HCT116 (cell line): ENCODE measurements around the gene RASGEF1C. TPM values are rescaled to one million over a fixed set of nuclear protein-coding genes. Genes with fewer than 3 reads are reported as not detected.

ENCODE experiments used
- ATAC-seq: fragments of 200-7000 bp; cut with Tn5 transposase; 2 replicates; pipeline ENCODE4 v1.9.1; 2020; ENCODE audit warnings: mild to moderate bottlenecking, moderate library complexity
- BruUV-seq: library from RNA; stranded (reverse); fragments of 400-500 nt; replicated peaks from 2 replicates; lab custom pipeline; 2021; lab: Mats Ljungman, UMichigan
- CTCF ChIA-PET: fragments of 300-600 bp; sonication (Branson Sonifier 250); formaldehyde crosslinking; loops from one replicate; lab custom pipeline; 2021; ENCODE audit warnings: antibody characterized with exemption; lab: Charles Lee
- POLR2A ChIA-PET: fragments of 300-600, 350-600 bp; sonication (Branson Sonifier 250); formaldehyde crosslinking; loops from one replicate; lab custom pipeline; 2021; ENCODE audit warnings: antibody characterized with exemption; lab: Charles Lee
- RAD21 ChIA-PET, 2 experiments: fragments of 300-600 bp; sonication (Branson Sonifier 250); formaldehyde crosslinking; loops; one replicate each; lab custom pipeline; 2023; ENCODE audit warnings: low total read pairs in 2 of 2; ENCODE audit not compliant: uncharacterized antibody in 2 of 2, unreplicated experiment in 2 of 2, low non-redundant PET in 1 of 2; lab: Charles Lee
- DNase-seq: peaks from one replicate; pipeline ENCODE4 v3.0.0-alpha.2; 2010; ENCODE audit warnings: low read depth, low spot score
- H2AFZ ChIP-seq: fragments of 200-600 bp; shearing (Covaris generic), sonication (generic); 2 replicates; pipeline ENCODE4 v1.6.1; 2017; ENCODE audit warnings: low read depth, mixed run types, mixed read lengths, antibody characterized with exemption, low read length; ENCODE audit not compliant: poor library complexity, severe bottlenecking
- H3K27ac ChIP-seq: 2 replicates; pipeline ENCODE4 v1.5.1; 2012; ENCODE audit warnings: low read depth, low read length
- H3K27me3 ChIP-seq: fragments of 200-600 bp; sonication (generic); 2 replicates; pipeline ENCODE4 v1.6.1; 2016; ENCODE audit warnings: mixed run types, low read length, mixed read lengths; ENCODE audit not compliant: insufficient read depth
- H3K36me3 ChIP-seq, 2 experiments: fragments of 200-500 bp in 1 of 2; fragments of 200-600 bp in 1 of 2; sonication (Bioruptor generic) in 1 of 2; sonication (generic) in 1 of 2; 2 replicates each; pipeline versions ENCODE4 v1.5.1 to v1.6.1; 2014 to 2016; ENCODE audit warnings: low read length in 2 of 2, inconsistent platforms in 1 of 2, mixed read lengths in 1 of 2, mixed run types in 1 of 2; ENCODE audit not compliant: insufficient read depth in 2 of 2, control insufficient read depth in 1 of 2
- H3K4me1 ChIP-seq, 2 experiments: fragments of 200-600 bp in 1 of 2; sonication (generic) in 1 of 2; 2 replicates each; pipeline versions ENCODE4 v1.5.1 to v1.6.1; 2012 to 2017; ENCODE audit warnings: low read length in 2 of 2, inconsistent platforms in 1 of 2, mild to moderate bottlenecking in 1 of 2, mixed read lengths in 1 of 2, mixed run types in 1 of 2, moderate library complexity in 1 of 2; ENCODE audit not compliant: insufficient read depth in 2 of 2, control insufficient read depth in 1 of 2
- H3K4me2 ChIP-seq: fragments of 200-600 bp; sonication (generic); 2 replicates; pipeline ENCODE4 v1.6.1; 2017; ENCODE audit warnings: mixed run types, low read length, mixed read lengths
- H3K4me3 ChIP-seq, 2 experiments: fragments of 200-600 bp in 1 of 2; sonication (generic) in 1 of 2; replicated peaks in 1 of 2; 2 replicates each; pipeline ENCODE4 v1.5.1; 2011 to 2016; ENCODE audit warnings: low read length in 2 of 2, control low read depth in 1 of 2, low read depth in 1 of 2, mild to moderate bottlenecking in 1 of 2, mixed read lengths in 1 of 2, mixed run types in 1 of 2
- H3K79me2 ChIP-seq: fragments of 200-600 bp; sonication (generic); 2 replicates; pipeline ENCODE4 v1.6.1; 2017; ENCODE audit warnings: mild to moderate bottlenecking, mixed run types, low read length, moderate library complexity, mixed read lengths; ENCODE audit not compliant: insufficient read depth
- H3K9ac ChIP-seq: fragments of 200-600 bp; sonication (generic); 2 replicates; pipeline ENCODE4 v1.6.1; 2016; ENCODE audit warnings: low read length, mixed read lengths
- H3K9me2 ChIP-seq: fragments of 200-600 bp; sonication (generic), shearing (Covaris generic); 2 replicates; pipeline ENCODE4 v1.6.1; 2017; ENCODE audit warnings: mixed run types, mild to moderate bottlenecking, moderate library complexity; ENCODE audit not compliant: insufficient read depth
- H3K9me3 ChIP-seq, 2 experiments: fragments of 200-500 bp in 1 of 2; fragments of 200-600 bp in 1 of 2; sonication (Bioruptor generic) in 1 of 2; sonication (generic) in 1 of 2; 2 replicates each; pipeline ENCODE4 v1.6.1; 2014 to 2017; ENCODE audit warnings: low read length in 2 of 2, mixed read lengths in 2 of 2, inconsistent platforms in 1 of 2, low read depth in 1 of 2, mild to moderate bottlenecking in 1 of 2, mixed run types in 1 of 2, moderate library complexity in 1 of 2; ENCODE audit not compliant: control insufficient read depth in 1 of 2, insufficient read depth in 1 of 2
- H4K20me1 ChIP-seq: fragments of 200-600 bp; sonication (generic), shearing (Covaris generic); 2 replicates; pipeline ENCODE4 v1.6.1; 2017; ENCODE audit warnings: mixed run types, mild to moderate bottlenecking, moderate library complexity; ENCODE audit not compliant: insufficient read depth
- CBX3 ChIP-seq: IDR thresholded peaks from 2 replicates; pipeline ENCODE4 v1.6.1; 2012; ENCODE audit warnings: low read depth
- CEBPB ChIP-seq: IDR thresholded peaks from 2 replicates; pipeline ENCODE4 v1.6.1; 2012; ENCODE audit warnings: low read depth
- EGR1 ChIP-seq: IDR thresholded peaks from 2 replicates; pipeline ENCODE4 v1.6.1; 2012; ENCODE audit warnings: low read depth
- EZH2 ChIP-seq: fragments of 200-600 bp; sonication (generic); IDR thresholded peaks from 2 replicates; pipeline ENCODE4 v1.6.1; 2017; ENCODE audit warnings: antibody characterized with exemption, mixed run types
- FOSL1 ChIP-seq: IDR thresholded peaks from 2 replicates; pipeline ENCODE4 v1.6.1; 2012; ENCODE audit warnings: low read depth
- POLR2A ChIP-seq: IDR thresholded peaks from 2 replicates; pipeline ENCODE4 v1.7.0; 2011; ENCODE audit warnings: borderline replicate concordance; ENCODE audit not compliant: insufficient read depth, insufficient read length; ENCODE audit errors: extremely low read depth
- POLR2AphosphoS5 ChIP-seq: IDR thresholded peaks from 2 replicates; pipeline ENCODE4 v1.6.1; 2011; ENCODE audit warnings: mild to moderate bottlenecking, low read depth, low read length, moderate library complexity
- RAD21 ChIP-seq: IDR thresholded peaks from 2 replicates; pipeline ENCODE4 v1.6.1; 2012; ENCODE audit warnings: low read depth, mild to moderate bottlenecking
- SP1 ChIP-seq: IDR thresholded peaks from 2 replicates; pipeline ENCODE4 v1.6.1; 2012; ENCODE audit warnings: low read depth
- SRF ChIP-seq: IDR thresholded peaks from 2 replicates; pipeline ENCODE4 v1.6.1; 2012; ENCODE audit warnings: low read depth
- YY1 ChIP-seq: IDR thresholded peaks from 2 replicates; pipeline ENCODE4 v1.6.1; 2011; ENCODE audit warnings: low read length, low read depth, moderate library complexity, mild to moderate bottlenecking; ENCODE audit not compliant: insufficient replicate concordance; ENCODE audit errors: extremely low read depth
- ZNF274 ChIP-seq: fragments of 200-500 bp; sonication (Bioruptor generic); IDR thresholded peaks from 2 replicates; pipeline ENCODE4 v1.6.1; 2014; ENCODE audit warnings: mild to moderate bottlenecking, low read depth, low read length, inconsistent platforms
- intact Hi-C: fragments of 100-400 bp; cut with micrococcal nuclease; formaldehyde crosslinking; loops from 2 replicates; pipeline ENCODE4 v1.10.0; 2022
- total RNA-seq: library from RNA; stranded (reverse); gene quantifications from one replicate; pipeline ENCODE4 v1.2.1, GENCODE V29; 2021; ENCODE audit not compliant: unreplicated experiment
- TF ChIP-seq, protein P1 (sequence below), 3 experiments: fragments of 200-600 bp in 1 of 3; sonication (generic) in 1 of 3; IDR thresholded peaks in 2 of 3; conservative IDR thresholded peaks in 1 of 3; 2 replicates each; pipeline ENCODE4 v1.5.1; 2012 to 2017; ENCODE audit warnings: low read depth in 2 of 3, low read length in 2 of 3, antibody characterized with exemption in 1 of 3, borderline replicate concordance in 1 of 3, control low read depth in 1 of 3, mild to moderate bottlenecking in 1 of 3, mixed read lengths in 1 of 3, mixed run types in 1 of 3, moderate library complexity in 1 of 3; ENCODE audit not compliant: insufficient read depth in 1 of 3
- TF ChIP-seq, protein P2 (sequence below): IDR thresholded peaks from 2 replicates; pipeline ENCODE4 v1.6.1; 2012; ENCODE audit warnings: low read depth
- TF ChIP-seq, protein P3 (sequence below): IDR thresholded peaks from 2 replicates; pipeline ENCODE4 v1.6.1; 2011; ENCODE audit warnings: mild to moderate bottlenecking, low read length, moderate library complexity; ENCODE audit not compliant: insufficient replicate concordance; ENCODE audit errors: extremely low read depth
- TF ChIP-seq, protein P4 (sequence below): IDR thresholded peaks from 2 replicates; pipeline ENCODE4 v1.6.1; 2012

Gene RASGEF1C
- total RNA-seq, 1 experiment from 2014 or later = 1.2 TPM

DNA sequence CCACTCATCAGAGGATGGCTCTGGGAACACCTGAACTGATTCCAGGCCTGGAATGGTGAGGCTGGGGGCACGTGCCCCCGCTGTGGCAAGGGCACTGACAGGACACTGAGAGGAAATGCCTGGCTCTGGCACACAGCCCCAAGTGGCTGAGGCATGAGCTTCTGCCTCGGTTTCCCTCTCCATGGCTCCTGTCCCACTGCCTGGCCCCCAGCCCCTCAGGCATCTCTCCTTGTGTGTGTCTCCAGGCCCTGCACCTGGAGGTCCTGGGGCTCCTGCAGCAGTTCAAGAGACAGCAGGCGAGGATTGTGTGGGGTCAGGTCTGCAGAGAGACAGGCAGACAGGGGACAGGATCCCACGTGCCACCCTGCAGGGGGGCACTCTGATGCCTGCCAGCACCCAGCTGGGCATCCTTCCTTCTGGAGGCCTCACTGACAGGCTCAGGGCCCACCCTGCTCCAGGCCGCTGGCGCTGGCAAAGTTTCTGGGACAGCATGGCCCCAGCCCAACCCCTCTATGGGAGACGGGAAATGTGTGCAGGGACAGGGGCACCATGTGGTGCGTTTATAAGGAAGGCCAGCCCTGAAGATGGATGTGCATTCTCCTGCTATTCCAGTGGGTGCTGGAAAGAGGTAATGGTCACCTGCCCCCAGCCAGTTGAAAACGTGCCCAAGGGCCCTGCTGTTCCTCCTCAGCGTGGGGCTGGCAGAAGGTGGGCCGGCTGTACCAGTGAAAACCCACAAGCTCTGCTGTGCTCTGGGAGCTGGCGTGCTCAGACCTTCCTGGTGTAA, 66.0 kb downstream of the RASGEF1C start:
- intact Hi-C loops = no loop called here
- no peaks in the 10 kb centered on the region for H3K9me2 ChIP-seq
- no peaks in the 10 kb centered on the region for H3K27me3 ChIP-seq
- CTCF ChIA-PET = no interaction called here
- POLR2A ChIA-PET = no interaction called here
- no peaks in the 10 kb centered on the region for H3K36me3 ChIP-seq
- H3K4me3 ChIP-seq = no peak overlapping the region
- no peak for ATAC-seq
- TF ChIP-seq ZNF274 = no peak
- no peak for TF ChIP-seq SRF
- TF ChIP-seq EGR1 = no peak
- TF ChIP-seq, protein P1, sequence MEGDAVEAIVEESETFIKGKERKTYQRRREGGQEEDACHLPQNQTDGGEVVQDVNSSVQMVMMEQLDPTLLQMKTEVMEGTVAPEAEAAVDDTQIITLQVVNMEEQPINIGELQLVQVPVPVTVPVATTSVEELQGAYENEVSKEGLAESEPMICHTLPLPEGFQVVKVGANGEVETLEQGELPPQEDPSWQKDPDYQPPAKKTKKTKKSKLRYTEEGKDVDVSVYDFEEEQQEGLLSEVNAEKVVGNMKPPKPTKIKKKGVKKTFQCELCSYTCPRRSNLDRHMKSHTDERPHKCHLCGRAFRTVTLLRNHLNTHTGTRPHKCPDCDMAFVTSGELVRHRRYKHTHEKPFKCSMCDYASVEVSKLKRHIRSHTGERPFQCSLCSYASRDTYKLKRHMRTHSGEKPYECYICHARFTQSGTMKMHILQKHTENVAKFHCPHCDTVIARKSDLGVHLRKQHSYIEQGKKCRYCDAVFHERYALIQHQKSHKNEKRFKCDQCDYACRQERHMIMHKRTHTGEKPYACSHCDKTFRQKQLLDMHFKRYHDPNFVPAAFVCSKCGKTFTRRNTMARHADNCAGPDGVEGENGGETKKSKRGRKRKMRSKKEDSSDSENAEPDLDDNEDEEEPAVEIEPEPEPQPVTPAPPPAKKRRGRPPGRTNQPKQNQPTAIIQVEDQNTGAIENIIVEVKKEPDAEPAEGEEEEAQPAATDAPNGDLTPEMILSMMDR (IDR thresholded peaks at IDR 0.05 in 2 of 3, conservative IDR thresholded peaks at IDR 0.05 in 1 of 3; ENCODE audit: borderline replicate concordance in 1 of 3, insufficient read depth in 1 of 3, low read depth in 2 of 3, low read length in 2 of 3) = no peak
- no peak for TF ChIP-seq CBX3
- no peak for TF ChIP-seq CEBPB
- TF ChIP-seq, protein P2, sequence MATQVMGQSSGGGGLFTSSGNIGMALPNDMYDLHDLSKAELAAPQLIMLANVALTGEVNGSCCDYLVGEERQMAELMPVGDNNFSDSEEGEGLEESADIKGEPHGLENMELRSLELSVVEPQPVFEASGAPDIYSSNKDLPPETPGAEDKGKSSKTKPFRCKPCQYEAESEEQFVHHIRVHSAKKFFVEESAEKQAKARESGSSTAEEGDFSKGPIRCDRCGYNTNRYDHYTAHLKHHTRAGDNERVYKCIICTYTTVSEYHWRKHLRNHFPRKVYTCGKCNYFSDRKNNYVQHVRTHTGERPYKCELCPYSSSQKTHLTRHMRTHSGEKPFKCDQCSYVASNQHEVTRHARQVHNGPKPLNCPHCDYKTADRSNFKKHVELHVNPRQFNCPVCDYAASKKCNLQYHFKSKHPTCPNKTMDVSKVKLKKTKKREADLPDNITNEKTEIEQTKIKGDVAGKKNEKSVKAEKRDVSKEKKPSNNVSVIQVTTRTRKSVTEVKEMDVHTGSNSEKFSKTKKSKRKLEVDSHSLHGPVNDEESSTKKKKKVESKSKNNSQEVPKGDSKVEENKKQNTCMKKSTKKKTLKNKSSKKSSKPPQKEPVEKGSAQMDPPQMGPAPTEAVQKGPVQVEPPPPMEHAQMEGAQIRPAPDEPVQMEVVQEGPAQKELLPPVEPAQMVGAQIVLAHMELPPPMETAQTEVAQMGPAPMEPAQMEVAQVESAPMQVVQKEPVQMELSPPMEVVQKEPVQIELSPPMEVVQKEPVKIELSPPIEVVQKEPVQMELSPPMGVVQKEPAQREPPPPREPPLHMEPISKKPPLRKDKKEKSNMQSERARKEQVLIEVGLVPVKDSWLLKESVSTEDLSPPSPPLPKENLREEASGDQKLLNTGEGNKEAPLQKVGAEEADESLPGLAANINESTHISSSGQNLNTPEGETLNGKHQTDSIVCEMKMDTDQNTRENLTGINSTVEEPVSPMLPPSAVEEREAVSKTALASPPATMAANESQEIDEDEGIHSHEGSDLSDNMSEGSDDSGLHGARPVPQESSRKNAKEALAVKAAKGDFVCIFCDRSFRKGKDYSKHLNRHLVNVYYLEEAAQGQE = no peak
- TF ChIP-seq, protein P3, sequence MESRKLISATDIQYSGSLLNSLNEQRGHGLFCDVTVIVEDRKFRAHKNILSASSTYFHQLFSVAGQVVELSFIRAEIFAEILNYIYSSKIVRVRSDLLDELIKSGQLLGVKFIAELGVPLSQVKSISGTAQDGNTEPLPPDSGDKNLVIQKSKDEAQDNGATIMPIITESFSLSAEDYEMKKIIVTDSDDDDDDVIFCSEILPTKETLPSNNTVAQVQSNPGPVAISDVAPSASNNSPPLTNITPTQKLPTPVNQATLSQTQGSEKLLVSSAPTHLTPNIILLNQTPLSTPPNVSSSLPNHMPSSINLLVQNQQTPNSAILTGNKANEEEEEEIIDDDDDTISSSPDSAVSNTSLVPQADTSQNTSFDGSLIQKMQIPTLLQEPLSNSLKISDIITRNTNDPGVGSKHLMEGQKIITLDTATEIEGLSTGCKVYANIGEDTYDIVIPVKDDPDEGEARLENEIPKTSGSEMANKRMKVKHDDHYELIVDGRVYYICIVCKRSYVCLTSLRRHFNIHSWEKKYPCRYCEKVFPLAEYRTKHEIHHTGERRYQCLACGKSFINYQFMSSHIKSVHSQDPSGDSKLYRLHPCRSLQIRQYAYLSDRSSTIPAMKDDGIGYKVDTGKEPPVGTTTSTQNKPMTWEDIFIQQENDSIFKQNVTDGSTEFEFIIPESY = no peak
- TF ChIP-seq POLR2A = no peak
- no peak for TF ChIP-seq FOSL1
- no peak for TF ChIP-seq SP1
- no peak for TF ChIP-seq RAD21
- TF ChIP-seq, protein P4, sequence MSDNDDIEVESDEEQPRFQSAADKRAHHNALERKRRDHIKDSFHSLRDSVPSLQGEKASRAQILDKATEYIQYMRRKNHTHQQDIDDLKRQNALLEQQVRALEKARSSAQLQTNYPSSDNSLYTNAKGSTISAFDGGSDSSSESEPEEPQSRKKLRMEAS = no peak
- no peak for TF ChIP-seq YY1
- no peak for TF ChIP-seq POLR2AphosphoS5
- TF ChIP-seq EZH2 = no peak
- H3K27ac ChIP-seq = no peak overlapping the region
- H3K9me3 ChIP-seq = peaks cover 0 to 3% of the 10 kb centered on the region in 2 experiments; a peak in 1 of 4 replicates
- no TSS peak for BruUV-seq
- no peaks in the 10 kb centered on the region for H4K20me1 ChIP-seq
- H2AFZ ChIP-seq = no peak overlapping the region
- no peak overlapping the region for H3K4me2 ChIP-seq
- H3K79me2 ChIP-seq = no peaks in the 10 kb centered on the region
- DNase-seq = no peak
- RAD21 ChIA-PET = no interaction called here
- H3K9ac ChIP-seq = no peak overlapping the region
- H3K4me1 ChIP-seq = no peaks in the 10 kb centered on the region
